Muscle of leg (tissue), 16 donors: Measurements from ENCODE around the gene SOHLH1. TPM values are rescaled to one million over a fixed set of nuclear protein-coding genes. Genes with fewer than 3 reads are reported as not detected.

Source experiments
- DNase-seq: peaks from one replicate; pipeline ENCODE4 v3.0.0; 2013
- H3K27ac ChIP-seq: one replicate; pipeline ENCODE4 v1.5.1; 2013; ENCODE audit warnings: mild to moderate bottlenecking, low read length, control low read depth
- H3K27me3 ChIP-seq: one replicate; pipeline ENCODE4 v1.6.1; 2013; ENCODE audit warnings: low read length; ENCODE audit not compliant: control insufficient read depth, insufficient read depth
- H3K36me3 ChIP-seq: one replicate; pipeline ENCODE4 v1.6.1; 2013; ENCODE audit warnings: low read length; ENCODE audit not compliant: control insufficient read depth, insufficient read depth
- H3K4me1 ChIP-seq: one replicate; pipeline ENCODE4 v1.6.1; 2013; ENCODE audit warnings: low read length; ENCODE audit not compliant: control insufficient read depth, insufficient read depth
- H3K4me3 ChIP-seq: one replicate; pipeline ENCODE4 v1.5.1; 2013; ENCODE audit warnings: low read length, control low read depth
- H3K9me3 ChIP-seq: replicated peaks from 2 replicates; pipeline ENCODE4 v1.6.1; 2013; ENCODE audit warnings: low read depth, low read length; ENCODE audit not compliant: control insufficient read depth
- WGBS: methylation state at CpG from one replicate; pipeline ENCODE4 v1.1.5; 2013; ENCODE audit warnings: missing lambda C conversion rate; ENCODE audit not compliant: insufficient coverage; 5-methylcytosine and 5-hydroxymethylcytosine counted together
- long read RNA-seq, 11 donors: transcript quantifications; one replicate each; lab custom pipeline, GENCODE V29; 2026
- polyA plus RNA-seq, 8 donors: library from polyadenylated mRNA; unstranded; fragments of 120-200 nt; gene quantifications; one replicate each; pipeline versions ENCODE4 v1.2.1 to v1.2.3, GENCODE V29; 2013; ENCODE audit warnings: inconsistent platforms in 1 of 8, low replicate concordance in 1 of 8; ENCODE audit not compliant: insufficient read length in 8 of 8, insufficient read depth in 1 of 8
- total RNA-seq: library from RNA; stranded (reverse); fragments of 120-200 nt; gene quantifications from one replicate; pipeline ENCODE4 v1.2.4, GENCODE V29; 2013

Gene SOHLH1, protein sequence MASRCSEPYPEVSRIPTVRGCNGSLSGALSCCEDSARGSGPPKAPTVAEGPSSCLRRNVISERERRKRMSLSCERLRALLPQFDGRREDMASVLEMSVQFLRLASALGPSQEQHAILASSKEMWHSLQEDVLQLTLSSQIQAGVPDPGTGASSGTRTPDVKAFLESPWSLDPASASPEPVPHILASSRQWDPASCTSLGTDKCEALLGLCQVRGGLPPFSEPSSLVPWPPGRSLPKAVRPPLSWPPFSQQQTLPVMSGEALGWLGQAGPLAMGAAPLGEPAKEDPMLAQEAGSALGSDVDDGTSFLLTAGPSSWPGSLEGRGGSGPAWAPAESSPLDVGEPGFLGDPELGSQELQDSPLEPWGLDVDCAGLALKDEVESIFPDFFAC
- total RNA-seq (not detected), polyA plus RNA-seq (under 1 TPM in 6 of 8 donors, not detected in 2; 0.13 to 0.31 (median 0.17) TPM)
- long read RNA-seq, donor 1 = 0 reads
- long read RNA-seq, donor 2 = 0 reads
- long read RNA-seq, donor 3 = 0 reads
- long read RNA-seq, donor 4 = 0 reads
- long read RNA-seq, donor 5 = 0 reads
- long read RNA-seq, donor 6 = 0 reads
- long read RNA-seq, donor 7 = 0 reads
- long read RNA-seq, donor 8 = 0 reads
- long read RNA-seq, donor 9 = 0 reads
- long read RNA-seq, donor 10 = 0 reads
- long read RNA-seq, donor 11 = 0 reads

DNA sequence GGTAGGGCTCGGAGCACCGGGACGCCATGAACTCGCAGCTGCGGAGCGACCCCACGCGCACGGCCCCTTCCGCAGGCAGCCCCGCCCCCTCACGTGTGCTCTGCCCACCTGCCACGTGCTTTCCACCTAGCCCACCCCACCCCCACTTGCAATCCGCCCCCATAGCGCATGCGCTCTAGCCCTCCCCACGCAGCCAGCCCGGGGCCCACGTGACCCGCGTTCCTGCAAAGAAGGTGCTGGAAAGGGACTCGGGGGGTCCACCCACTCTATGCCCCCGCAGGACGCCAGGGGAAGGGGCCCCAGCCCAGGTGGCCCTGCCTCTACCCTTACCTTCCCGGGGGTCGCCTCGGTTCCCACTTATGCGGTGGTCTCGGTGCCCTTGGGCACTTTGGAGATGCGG lies at the start of gene SOHLH1:
Gene SOHLH1, minus strand, starts transcription at position 42 of the 400 bp plus-strand sequence. Its CDS starts 14 bp downstream, at position 28.
- Histone ChIP-seq H3K36me3 (no peaks in the 10 kb centered on the region), H3K27me3 (peaks cover 20% of the 10 kb centered on the region), H3K9me3 (no peaks in the 10 kb centered on the region), H3K4me1 (peaks cover 35% of the 10 kb centered on the region), H3K4me3 (no peak within 1 kb of the TSS), H3K27ac (no peak within 1 kb of the TSS)
- no peak for DNase-seq
- 86% methylated on average over 10 of the region's 30 CpGs for WGBS

DNA sequence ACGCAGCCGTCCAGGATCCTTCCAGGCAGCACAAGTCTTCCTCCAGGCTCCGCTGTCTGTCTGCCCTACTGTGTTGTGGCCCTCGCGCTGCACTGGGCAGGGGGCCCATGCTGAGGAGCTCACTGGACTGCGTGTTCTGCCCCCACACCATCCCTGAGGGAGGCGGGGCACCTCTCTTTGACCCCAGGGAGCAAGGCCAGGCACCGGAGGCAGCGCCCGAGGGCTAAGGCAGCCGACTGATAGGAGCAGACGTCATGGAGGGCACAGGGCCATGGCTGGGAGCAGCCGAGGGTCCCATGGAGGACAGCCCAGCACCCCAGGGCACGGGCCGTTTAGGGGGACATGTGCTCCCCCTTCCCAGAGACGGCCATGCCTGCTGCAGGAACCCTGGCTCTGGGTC lies 49.4 kb upstream of the SOHLH1 start:
- no peaks in the 10 kb centered on the region for H3K36me3 ChIP-seq
- no peak overlapping the region for H3K4me3 ChIP-seq
- 72% methylated on average over 15 of the region's 16 CpGs for WGBS
- peaks cover 31% of the 10 kb centered on the region for H3K4me1 ChIP-seq
- no peak for DNase-seq
- no peaks in the 10 kb centered on the region for H3K9me3 ChIP-seq
- H3K27me3 ChIP-seq = no peaks in the 10 kb centered on the region
- H3K27ac ChIP-seq = no peak overlapping the region

DNA sequence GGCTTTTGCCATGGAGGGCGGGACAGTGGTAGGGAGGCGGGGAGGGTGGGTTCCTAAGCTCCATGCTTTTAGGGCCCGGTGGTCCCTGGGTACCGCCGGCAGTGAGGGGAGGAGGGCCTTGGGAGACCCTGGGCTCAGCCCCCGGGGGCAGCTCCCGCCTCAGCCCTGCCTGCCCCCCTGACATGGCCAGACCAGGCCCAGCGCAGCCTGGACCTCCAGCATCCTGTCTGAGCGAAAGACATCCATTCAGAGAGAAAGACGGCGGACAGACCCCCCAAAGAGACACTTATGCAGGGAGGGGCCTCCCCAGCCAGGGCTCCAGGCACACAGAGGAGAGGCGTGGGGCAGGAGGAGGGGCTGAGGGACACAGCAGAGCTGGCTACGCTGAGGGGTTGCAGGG lies 48.0 kb upstream of the SOHLH1 start:
- WGBS = 67% methylated on average over 8 of the region's 13 CpGs
- DNase-seq = no peak
- no peak overlapping the region for H3K4me3 ChIP-seq
- no peak overlapping the region for H3K27ac ChIP-seq
- peaks cover 40% of the 10 kb centered on the region for H3K4me1 ChIP-seq
- H3K9me3 ChIP-seq = no peaks in the 10 kb centered on the region
- no peaks in the 10 kb centered on the region for H3K36me3 ChIP-seq
- no peaks in the 10 kb centered on the region for H3K27me3 ChIP-seq

DNA sequence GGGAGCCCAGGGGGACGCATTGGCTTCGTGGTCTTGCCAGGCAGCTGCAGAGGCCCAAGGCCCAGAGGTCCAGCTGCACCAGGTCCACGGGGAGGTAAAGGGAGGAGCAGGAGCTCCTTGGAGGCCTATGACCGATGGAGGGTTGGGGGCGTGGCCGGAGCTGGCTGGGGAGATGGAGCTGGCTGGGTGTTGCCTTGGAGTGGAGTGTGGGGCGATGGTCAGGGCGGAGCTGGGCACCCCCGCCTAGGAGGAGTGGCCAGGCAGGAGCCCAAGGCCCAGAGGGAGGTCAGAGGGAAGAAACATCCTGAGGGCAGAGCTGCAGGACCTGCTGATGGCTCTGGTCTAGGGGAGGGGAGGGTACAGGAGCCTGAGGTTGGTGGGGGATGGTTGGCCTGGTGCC lies 47.3 kb upstream of the SOHLH1 start:
- Histone ChIP-seq H3K36me3 (no peaks in the 10 kb centered on the region), H3K4me1 (peaks cover 40% of the 10 kb centered on the region), H3K9me3 (no peaks in the 10 kb centered on the region), H3K4me3 (no peak overlapping the region), H3K27ac (no peak overlapping the region), H3K27me3 (no peaks in the 10 kb centered on the region)
- DNase-seq = no peak
- 59% methylated on average over 9 of the region's 9 CpGs for WGBS

DNA sequence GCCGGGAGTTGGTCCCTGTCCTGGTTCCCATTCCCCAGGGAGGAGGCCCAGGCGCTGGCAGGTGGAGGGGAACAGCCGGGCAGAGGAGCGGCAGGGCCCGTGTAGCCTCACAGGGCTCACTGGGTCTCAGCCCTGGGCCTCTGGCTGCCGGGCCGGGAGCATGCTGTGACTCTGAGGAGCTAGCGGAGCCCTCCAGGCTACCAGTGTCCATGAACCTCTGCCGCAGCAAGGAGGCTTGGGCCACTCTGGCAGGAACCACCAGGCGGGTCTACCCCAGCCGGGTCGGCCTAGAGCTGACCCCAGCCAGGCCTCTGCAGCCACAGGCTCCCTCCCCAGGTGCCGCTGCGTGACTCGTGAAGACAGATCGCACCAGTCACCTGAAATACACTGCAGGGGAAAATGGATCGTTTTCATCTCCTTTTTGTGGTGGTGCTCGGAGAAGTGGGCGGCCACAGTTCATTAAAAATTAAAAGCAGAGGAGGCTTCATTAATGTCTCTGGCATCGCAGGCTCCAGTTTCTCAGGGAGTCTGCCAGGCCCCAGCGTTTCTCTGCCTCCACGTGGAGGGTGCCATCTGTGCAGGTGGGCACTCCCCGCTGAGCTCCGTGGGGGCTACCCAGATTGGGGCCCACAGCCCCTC lies 46.5 kb upstream of the SOHLH1 start:
- 71% methylated on average over 19 of the region's 24 CpGs for WGBS
- no peaks in the 10 kb centered on the region for H3K36me3 ChIP-seq

DNA sequence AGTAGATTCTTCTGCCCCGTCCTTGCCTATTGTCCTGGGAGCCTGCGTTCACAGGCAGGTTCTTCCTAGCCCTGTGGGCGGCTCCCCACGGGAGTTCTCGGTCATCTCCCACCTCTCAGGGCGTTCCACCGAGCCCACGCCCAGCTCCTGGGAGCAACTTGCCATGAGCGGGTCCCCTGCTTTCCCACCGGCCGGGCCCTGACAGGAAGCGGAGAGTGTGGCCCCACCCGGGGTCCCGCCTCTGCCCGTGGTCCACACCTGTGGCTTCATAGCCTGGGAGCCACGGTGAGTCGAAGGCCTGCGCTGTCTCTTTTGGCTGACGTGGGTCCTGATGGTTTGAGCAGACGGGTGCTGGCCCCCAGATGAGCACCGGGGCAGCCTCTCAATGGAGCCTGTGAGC lies 45.9 kb upstream of the SOHLH1 start:
- H3K4me3 ChIP-seq = no peak overlapping the region
- H3K27me3 ChIP-seq = peaks cover 2% of the 10 kb centered on the region
- 86% methylated on average over 20 of the region's 21 CpGs for WGBS
- no peak overlapping the region for H3K27ac ChIP-seq
- no peak for DNase-seq
- peaks cover 50% of the 10 kb centered on the region for H3K4me1 ChIP-seq
- no peaks in the 10 kb centered on the region for H3K9me3 ChIP-seq
- no peaks in the 10 kb centered on the region for H3K36me3 ChIP-seq

More for the DNA sequence above, 46.5 kb upstream of the SOHLH1 start:
- H3K9me3 ChIP-seq = no peaks in the 10 kb centered on the region
- H3K4me3 ChIP-seq = no peak overlapping the region
- H3K27me3 ChIP-seq = no peaks in the 10 kb centered on the region
- peaks cover 47% of the 10 kb centered on the region for H3K4me1 ChIP-seq
- DNase-seq = no peak
- no peak overlapping the region for H3K27ac ChIP-seq

DNA sequence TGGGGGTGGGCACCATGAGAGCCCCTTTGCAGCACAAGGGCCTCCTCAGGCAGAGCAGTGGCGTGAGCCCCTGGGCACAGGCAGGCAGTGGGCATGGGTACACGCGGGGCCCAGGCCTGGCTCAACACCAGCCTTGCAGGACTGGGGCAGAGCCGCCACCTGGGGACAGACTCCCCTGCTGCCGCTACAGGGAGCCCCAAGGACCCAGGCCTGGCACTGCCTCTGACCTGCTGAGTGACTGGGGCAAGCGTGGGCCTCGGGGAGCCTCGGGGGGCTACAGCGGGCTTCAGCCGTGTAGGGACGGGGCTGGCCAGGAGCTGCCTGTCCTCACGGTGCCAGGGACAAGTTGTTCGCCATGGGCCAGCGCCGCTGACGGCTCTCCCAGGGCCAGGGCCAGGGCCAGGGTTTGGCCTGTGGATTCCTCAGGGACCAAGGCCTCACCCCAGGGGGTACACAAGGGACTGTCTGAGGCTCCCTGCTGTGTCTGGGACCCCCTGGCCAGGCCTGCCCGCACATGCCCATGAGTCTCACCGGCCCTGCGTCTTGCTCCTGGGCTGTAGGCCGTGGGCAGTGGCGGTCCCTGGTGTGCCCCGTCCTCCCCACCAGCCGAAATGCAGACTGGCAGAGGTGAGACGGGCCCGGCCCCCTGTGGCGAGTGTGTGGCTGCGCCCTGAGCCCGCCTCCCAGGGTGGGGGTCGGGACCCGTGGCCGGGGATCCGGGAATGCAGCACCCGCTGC lies 45.2 kb upstream of the SOHLH1 start:
- no peaks in the 10 kb centered on the region for H3K9me3 ChIP-seq
- H3K4me1 ChIP-seq = peaks cover 50% of the 10 kb centered on the region
- no peak overlapping the region for H3K4me3 ChIP-seq
- DNase-seq = no peak
- no peaks in the 10 kb centered on the region for H3K36me3 ChIP-seq
- 77% methylated on average over 33 of the region's 33 CpGs for WGBS
- H3K27me3 ChIP-seq = peaks cover 2% of the 10 kb centered on the region
- H3K27ac ChIP-seq = peak overlapping the region; percentile 47

DNA sequence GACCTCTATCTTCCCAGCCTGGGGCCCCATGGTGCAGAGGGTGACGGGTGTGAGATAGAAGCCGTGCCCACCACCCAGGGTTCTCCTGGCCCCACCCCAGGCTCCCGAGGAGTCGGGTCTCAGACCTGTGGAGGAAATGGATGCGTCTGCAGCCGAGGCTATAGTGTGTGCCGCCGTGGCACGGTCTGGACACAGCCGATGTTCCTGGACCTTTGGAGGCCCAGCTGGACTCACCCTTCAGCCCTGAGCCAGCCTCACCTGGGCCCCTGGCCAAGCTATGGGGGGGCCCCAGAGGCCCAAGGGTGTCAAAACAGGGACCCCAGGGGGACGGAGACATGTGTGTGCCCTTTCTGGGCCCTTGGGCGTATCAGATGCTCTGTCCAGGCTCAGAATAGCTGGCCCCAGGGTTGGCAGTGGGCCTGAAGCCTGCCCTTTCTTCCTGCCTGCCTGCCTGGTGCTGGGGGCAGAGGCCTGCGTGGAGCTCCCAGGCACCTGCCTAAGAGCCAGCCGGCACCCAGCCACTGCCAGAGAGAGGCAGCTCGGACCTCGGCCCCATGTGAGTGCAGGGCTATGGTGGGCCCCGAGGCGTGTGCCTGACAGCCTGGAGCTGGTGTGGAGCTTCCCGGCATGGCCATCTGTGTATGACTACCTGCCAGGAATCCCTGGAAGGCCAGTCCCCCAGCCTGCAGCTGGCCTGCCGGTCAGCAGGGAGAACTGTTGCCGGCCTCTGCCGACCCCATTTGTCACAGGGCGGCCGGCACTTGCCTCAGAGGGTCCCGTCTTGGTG lies 44.5 kb upstream of the SOHLH1 start:
- Histone ChIP-seq H3K4me3 (no peak overlapping the region), H3K9me3 (no peaks in the 10 kb centered on the region), H3K27me3 (peaks cover 3% of the 10 kb centered on the region), H3K4me1 (peaks cover 50% of the 10 kb centered on the region), H3K27ac (peak overlapping the region; percentile 47), H3K36me3 (no peaks in the 10 kb centered on the region)
- DNase-seq = peak; percentile 48
- 63% methylated on average over 25 of the region's 25 CpGs for WGBS

DNA sequence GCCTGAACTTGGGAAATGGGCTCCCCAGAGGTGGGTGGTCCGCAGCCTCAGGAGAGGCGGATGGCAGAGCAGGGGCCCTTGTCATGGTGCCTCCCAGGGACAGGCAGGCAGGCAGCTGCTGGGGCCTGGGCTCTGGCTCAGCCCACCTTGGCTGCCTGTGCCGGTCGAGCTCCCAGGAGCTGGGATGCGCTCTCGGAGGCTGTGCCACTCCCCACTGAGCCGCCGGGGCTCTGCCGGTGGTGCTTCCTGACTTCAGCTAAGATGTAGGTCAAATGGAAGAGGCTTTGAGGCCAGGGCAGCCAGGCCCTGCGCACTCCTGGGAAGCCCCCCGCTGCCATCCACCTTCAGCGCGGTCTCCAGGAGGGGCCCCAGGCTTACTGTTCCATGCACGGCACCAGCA lies 43.7 kb upstream of the SOHLH1 start:
- Histone ChIP-seq H3K27me3 (peaks cover 9% of the 10 kb centered on the region), H3K9me3 (no peaks in the 10 kb centered on the region), H3K27ac (no peak overlapping the region), H3K36me3 (no peaks in the 10 kb centered on the region), H3K4me3 (no peak overlapping the region), H3K4me1 (peaks cover 50% of the 10 kb centered on the region)
- no peak for DNase-seq
- 65% methylated on average over 14 of the region's 14 CpGs for whole genome bisulfite sequencing
